Stomach (tissue), 9 donors: ENCODE results near the gene LIN37. TPM values are rescaled to one million over a fixed set of nuclear protein-coding genes. Genes with fewer than 3 reads are reported as not detected.
A peak's percentile ranks its signal among the peaks of the same experiment; 100 is the strongest.

Experiments
- DNase-seq, 2 donors: peaks; one replicate each; pipeline versions ENCODE4 v3.0.0 to v3.0.0-alpha.2; 2013 to 2019
- H3K27ac ChIP-seq, 5 donors: fragments of 200-600 bp in 4 of 5; sonication (generic) in 4 of 5; one replicate each; pipeline ENCODE4 v1.5.1; 2013 to 2019; ENCODE audit warnings: mild to moderate bottlenecking in 1 of 5, moderate library complexity in 1 of 5
- H3K27me3 ChIP-seq, 3 donors: fragments of 200-600 bp; sonication (generic); one replicate each; pipeline ENCODE4 v1.5.1; 2017 to 2019; ENCODE audit warnings: mixed run types in 1 of 3
- H3K36me3 ChIP-seq, 4 donors: fragments of 200-600 bp; sonication (generic); 1 replicate in 3 of 4; 2 replicates in 1 of 4; pipeline ENCODE4 v1.5.1; 2016 to 2019
- H3K4me1 ChIP-seq, 4 donors: fragments of 200-600 bp; sonication (generic); one replicate each; pipeline ENCODE4 v1.5.1; 2016 to 2019
- H3K4me3 ChIP-seq, 4 donors: fragments of 200-600 bp; sonication (generic) in 3 of 4; one replicate each; pipeline ENCODE4 v1.5.1; 2016 to 2019; ENCODE audit warnings: mild to moderate bottlenecking in 1 of 4
- H3K9me3 ChIP-seq, 4 donors: fragments of 200-600 bp; sonication (generic); one replicate each; pipeline ENCODE4 v1.5.1; 2016 to 2019
- CTCF ChIP-seq, 7 experiments: fragments of 450-650 bp in 4 of 7; fragments of 200-600 bp in 3 of 7; sonication (generic) in 3 of 7; IDR thresholded peaks; one replicate each; pipeline ENCODE4 v1.5.1; 2016 to 2019; ENCODE audit warnings: antibody characterized with exemption in 7 of 7, control low read depth in 2 of 7, mild to moderate bottlenecking in 1 of 7
- EP300 ChIP-seq: sonication (generic); formaldehyde crosslinking; IDR thresholded peaks from one replicate; pipeline ENCODE4 v1.6.1; 2017; ENCODE audit warnings: antibody characterized with exemption
- POLR2A ChIP-seq, 4 donors: fragments of 450-650 bp; IDR thresholded peaks; one replicate each; pipeline ENCODE4 v1.6.1; 2016; ENCODE audit warnings: antibody characterized with exemption in 4 of 4, control low read depth in 2 of 4, mild to moderate bottlenecking in 1 of 4, moderate library complexity in 1 of 4
- POLR2AphosphoS5 ChIP-seq, 3 donors: sonication (generic); formaldehyde crosslinking; IDR thresholded peaks; one replicate each; pipeline ENCODE4 v1.6.1; 2016; ENCODE audit warnings: antibody characterized with exemption in 3 of 3
- WGBS, 5 donors: extraction: QIAGEN DNeasy Blood & Tissue Kit in 3 of 5; methylation state at CpG; one replicate each; pipeline versions ENCODE4 v1.1.5 to v1.1.7; 2013 to 2018; 5-methylcytosine and 5-hydroxymethylcytosine counted together
- intact Hi-C: fragments of 100-400 bp; cut with DNase I; formaldehyde crosslinking; loops from one replicate; pipeline ENCODE4 v1.15.1; 2023; ENCODE audit warnings: low total_unique reads
- polyA plus RNA-seq, 3 donors: library from polyadenylated mRNA; stranded (reverse); fragments of 200-250 nt; gene quantifications; one replicate each; pipeline ENCODE4 v1.2.3, GENCODE V29; 2013
- total RNA-seq, 5 donors: library from RNA; depleted of rRNA; stranded (reverse); fragments of >200 nt; gene quantifications; one replicate each; pipeline versions ENCODE4 v1.1.0 to v1.2.3, GENCODE V29; 2014 to 2016
- donor health status: healthy with polysubstance abuse.
- donor health status: Bipolar disorder and iron deficiency.
- donor health status: healthy.

Gene LIN37
- total and polyA plus RNA-seq, 8 donors: 2.3 to 44.9 (median 20.9) TPM

- Histone ChIP-seq H3K36me3 (peaks cover 16 to 43% (median 32%) of the 10 kb centered on the region in 4 donors), H3K27ac (peak overlapping the region in 4 of 5 donors; percentile 91 to 99 (median 98)), H3K4me3 (peak overlapping the region in 3 of 4 donors; percentile 74 to 90 (median 88)), H3K4me1 (peaks cover 41 to 67% (median 51%) of the 10 kb centered on the region in 4 donors), H3K27me3 (peaks cover 0 to 16% (median 0%) of the 10 kb centered on the region in 3 donors), H3K9me3 (no peaks in the 10 kb centered on the region)
- TF ChIP-seq POLR2A (IDR thresholded peaks at IDR 0.05) (no peak), EP300 (no peak), CTCF (IDR thresholded peaks at IDR 0.05) (no peak), POLR2AphosphoS5 (IDR thresholded peaks at IDR 0.05) (no peak)
- 74 to 88% (median 80%) methylated on average over 13 of the region's 13 CpGs for WGBS, 5 donors
- intact Hi-C loops: no loop called here
- peak in 1 of 2 donors; percentile 32 for DNase-seq
Observed at GRCh38 chr19:35754370-35755130, 6.2 kb downstream of the LIN37 start.

GRCh38 chr19:35755131-35755549, 6.8 kb downstream of the LIN37 start:
- 31 to 44% (median 35%) methylated on average over 11 to 17 of the region's 17 CpGs for WGBS, 5 donors
- intact Hi-C loops: no loop called here
- Histone ChIP-seq H3K36me3 (peaks cover 16 to 46% (median 32%) of the 10 kb centered on the region in 4 donors), H3K9me3 (no peaks in the 10 kb centered on the region), H3K27ac (peak overlapping the region; percentile 43 to 99 (median 98)), H3K4me1 (peaks cover 37 to 64% (median 50%) of the 10 kb centered on the region in 4 donors), H3K4me3 (peak overlapping the region; percentile 74 to 90 (median 86)), H3K27me3 (peaks cover 0 to 16% (median 0%) of the 10 kb centered on the region in 3 donors)
- no peak for TF ChIP-seq CTCF (IDR thresholded peaks at IDR 0.05)
- no peak for DNase-seq

GRCh38 chr19:35755550-35756376, 7.4 kb downstream of the LIN37 start:
- WGBS, 5 donors: 12 to 23% (median 17%) methylated on average over 28 to 74 of the region's 74 CpGs
- intact Hi-C loops: no loop called here
- TF ChIP-seq POLR2A (IDR thresholded peaks at IDR 0.05): peak in 1 of 4 donors; percentile 19
- TF ChIP-seq POLR2AphosphoS5 (IDR thresholded peaks at IDR 0.05): peak; percentile 45 to 67 (median 65)
- no peak for TF ChIP-seq CTCF (IDR thresholded peaks at IDR 0.05)
- peak; percentile 5 for TF ChIP-seq EP300

More at GRCh38 chr19:35755550-35756376, 7.4 kb downstream of the LIN37 start:
- Histone ChIP-seq H3K36me3 (peaks cover 16 to 46% (median 34%) of the 10 kb centered on the region in 4 donors), H3K9me3 (no peaks in the 10 kb centered on the region), H3K27me3 (peaks cover 0 to 16% (median 0%) of the 10 kb centered on the region in 3 donors), H3K4me1 (peaks cover 37 to 60% (median 49%) of the 10 kb centered on the region in 4 donors), H3K27ac (peak overlapping the region; percentile 72 to 99 (median 98)), H3K4me3 (peak overlapping the region; percentile 74 to 90 (median 86))
- DNase-seq: peak; percentile 60 to 91
